ENCODE measurements around the gene NFKB1. TPM values are rescaled to one million over a fixed set of nuclear protein-coding genes. Genes with fewer than 3 reads are reported as not detected.
A peak's percentile ranks its signal among the peaks of the same experiment; 100 is the strongest.

Gene NFKB1, protein sequence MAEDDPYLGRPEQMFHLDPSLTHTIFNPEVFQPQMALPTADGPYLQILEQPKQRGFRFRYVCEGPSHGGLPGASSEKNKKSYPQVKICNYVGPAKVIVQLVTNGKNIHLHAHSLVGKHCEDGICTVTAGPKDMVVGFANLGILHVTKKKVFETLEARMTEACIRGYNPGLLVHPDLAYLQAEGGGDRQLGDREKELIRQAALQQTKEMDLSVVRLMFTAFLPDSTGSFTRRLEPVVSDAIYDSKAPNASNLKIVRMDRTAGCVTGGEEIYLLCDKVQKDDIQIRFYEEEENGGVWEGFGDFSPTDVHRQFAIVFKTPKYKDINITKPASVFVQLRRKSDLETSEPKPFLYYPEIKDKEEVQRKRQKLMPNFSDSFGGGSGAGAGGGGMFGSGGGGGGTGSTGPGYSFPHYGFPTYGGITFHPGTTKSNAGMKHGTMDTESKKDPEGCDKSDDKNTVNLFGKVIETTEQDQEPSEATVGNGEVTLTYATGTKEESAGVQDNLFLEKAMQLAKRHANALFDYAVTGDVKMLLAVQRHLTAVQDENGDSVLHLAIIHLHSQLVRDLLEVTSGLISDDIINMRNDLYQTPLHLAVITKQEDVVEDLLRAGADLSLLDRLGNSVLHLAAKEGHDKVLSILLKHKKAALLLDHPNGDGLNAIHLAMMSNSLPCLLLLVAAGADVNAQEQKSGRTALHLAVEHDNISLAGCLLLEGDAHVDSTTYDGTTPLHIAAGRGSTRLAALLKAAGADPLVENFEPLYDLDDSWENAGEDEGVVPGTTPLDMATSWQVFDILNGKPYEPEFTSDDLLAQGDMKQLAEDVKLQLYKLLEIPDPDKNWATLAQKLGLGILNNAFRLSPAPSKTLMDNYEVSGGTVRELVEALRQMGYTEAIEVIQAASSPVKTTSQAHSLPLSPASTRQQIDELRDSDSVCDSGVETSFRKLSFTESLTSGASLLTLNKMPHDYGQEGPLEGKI
- 10 to 100 TPM; 32.9 to 56.0 (median 40.9) TPM for total RNA-seq

DNA sequence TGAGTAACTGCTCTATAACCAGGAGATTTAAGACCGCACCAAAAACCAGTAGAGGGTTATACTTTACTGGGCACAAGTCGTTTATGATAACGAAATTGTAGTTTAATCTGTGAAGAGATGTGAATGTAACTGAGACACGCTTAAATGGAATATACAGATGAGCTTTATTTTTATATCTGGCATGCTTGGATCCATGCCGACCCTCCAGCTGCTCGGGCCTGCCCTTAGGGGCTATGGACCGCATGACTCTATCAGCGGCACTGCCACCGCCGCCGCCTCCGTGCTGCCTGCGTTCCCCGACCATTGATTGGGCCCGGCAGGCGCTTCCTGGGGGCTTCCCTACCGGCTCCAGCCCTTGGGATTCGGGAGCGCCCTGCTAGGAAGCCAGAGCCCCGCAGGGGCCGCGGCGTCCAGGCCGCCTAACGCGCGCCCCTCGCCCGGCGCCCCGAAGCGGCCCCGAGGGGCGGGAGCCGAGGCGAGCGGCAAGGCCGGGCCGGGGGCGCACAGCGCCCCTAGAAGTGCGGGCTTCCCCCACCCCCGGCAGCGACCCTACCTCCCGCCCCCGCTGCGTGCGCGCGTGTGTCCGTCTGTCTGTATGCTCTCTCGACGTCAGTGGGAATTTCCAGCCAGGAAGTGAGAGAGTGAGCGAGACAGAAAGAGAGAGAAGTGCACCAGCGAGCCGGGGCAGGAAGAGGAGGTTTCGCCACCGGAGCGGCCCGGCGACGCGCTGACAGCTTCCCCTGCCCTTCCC, at the start of gene NFKB1:
NFKB1 (plus strand) TSS at position 664 of the 751 bp plus-strand sequence. CDS start 24,160 bp downstream, outside the sequence.
- no peaks in the 10 kb centered on the region for H3K9me3 ChIP-seq
- H3K27ac ChIP-seq = peak within 1 kb of the TSS; percentile 100
- peak; percentile 80 to 86 for DNase-seq (ENCODE audit: low spot score in 2 of 2)
- H3K27me3 ChIP-seq = no peaks in the 10 kb centered on the region
- H3K4me3 ChIP-seq = peak within 1 kb of the TSS; percentile 72
- 1% methylated on average over 13 of the region's 63 CpGs for WGBS
- H3K4me1 ChIP-seq = peaks cover 53% of the 10 kb centered on the region
- TF ChIP-seq EP300 (IDR thresholded peaks at IDR 0.05) = no peak
- TF ChIP-seq POLR2AphosphoS5 (IDR thresholded peaks at IDR 0.05) = peak in 1 of 3 donors; percentile 44
- peak in 1 of 2 donors; percentile 48 for TF ChIP-seq POLR2A (IDR thresholded peaks at IDR 0.05)
- TF ChIP-seq CTCF (IDR thresholded peaks at IDR 0.05) = no peak
- H3K36me3 ChIP-seq = no peaks in the 10 kb centered on the region

DNA sequence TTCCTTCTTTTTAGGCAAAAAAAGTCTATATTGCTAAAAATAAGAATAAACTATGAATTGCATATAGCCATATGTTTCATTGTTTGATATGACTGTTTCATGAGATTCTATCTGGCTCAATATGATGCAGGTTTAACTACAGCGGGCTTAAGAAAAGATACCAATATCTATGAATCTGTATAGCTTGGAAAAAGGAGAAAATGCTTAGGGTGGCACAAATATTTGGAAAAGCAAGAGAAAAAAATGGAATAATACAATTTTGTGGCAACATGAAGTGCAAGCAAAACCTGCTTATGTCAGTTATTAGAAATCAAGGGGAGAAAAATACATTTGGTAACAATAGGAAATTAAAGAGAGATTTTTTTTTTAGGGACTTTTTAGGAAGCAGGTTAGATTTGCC, 48.3 kb upstream of the NFKB1 start:
- DNase-seq (ENCODE audit: low spot score in 2 of 2) = no peak
- WGBS = 47% methylated on average over 1 of the region's 1 CpG
- Histone ChIP-seq H3K4me3 (no peak overlapping the region), H3K27me3 (no peaks in the 10 kb centered on the region), H3K4me1 (peaks cover 6% of the 10 kb centered on the region), H3K36me3 (no peaks in the 10 kb centered on the region), H3K9me3 (no peaks in the 10 kb centered on the region), H3K27ac (no peak overlapping the region)
- no peak for TF ChIP-seq EP300 (IDR thresholded peaks at IDR 0.05)
- TF ChIP-seq POLR2AphosphoS5 (IDR thresholded peaks at IDR 0.05) = no peak
- TF ChIP-seq CTCF (IDR thresholded peaks at IDR 0.05) = no peak
- TF ChIP-seq POLR2A (IDR thresholded peaks at IDR 0.05) = no peak

DNA sequence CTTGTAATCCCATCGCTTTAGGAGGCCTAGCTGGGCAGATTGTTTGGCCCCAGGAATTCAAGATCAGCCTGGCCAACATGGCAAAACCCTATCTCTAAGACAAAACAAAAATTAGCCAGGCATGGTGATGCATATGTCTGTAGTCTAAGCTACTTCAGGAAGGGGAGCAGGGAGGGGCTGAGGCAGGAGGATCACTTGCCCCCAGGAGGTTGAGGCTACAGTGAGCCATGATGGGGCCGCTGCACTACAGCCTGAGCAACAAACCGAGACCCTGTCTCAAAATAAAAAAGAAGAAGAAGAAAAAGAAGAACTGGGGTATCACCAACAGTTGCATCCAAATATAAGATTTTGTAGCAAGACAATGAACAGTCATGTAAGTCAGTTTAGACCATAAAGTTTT, 47.3 kb upstream of the NFKB1 start:
- DNase-seq (ENCODE audit: low spot score in 2 of 2) = no peak
- no peak overlapping the region for H3K4me3 ChIP-seq
- peaks cover 6% of the 10 kb centered on the region for H3K4me1 ChIP-seq
- no peaks in the 10 kb centered on the region for H3K9me3 ChIP-seq
- H3K27me3 ChIP-seq = no peaks in the 10 kb centered on the region
- TF ChIP-seq POLR2AphosphoS5 (IDR thresholded peaks at IDR 0.05) = no peak
- no peak for TF ChIP-seq CTCF (IDR thresholded peaks at IDR 0.05)
- no peak for TF ChIP-seq EP300 (IDR thresholded peaks at IDR 0.05)
- no peak for TF ChIP-seq POLR2A (IDR thresholded peaks at IDR 0.05)
- H3K36me3 ChIP-seq = no peaks in the 10 kb centered on the region
- no peak overlapping the region for H3K27ac ChIP-seq
- 88% methylated on average over 3 of the region's 3 CpGs for WGBS

DNA sequence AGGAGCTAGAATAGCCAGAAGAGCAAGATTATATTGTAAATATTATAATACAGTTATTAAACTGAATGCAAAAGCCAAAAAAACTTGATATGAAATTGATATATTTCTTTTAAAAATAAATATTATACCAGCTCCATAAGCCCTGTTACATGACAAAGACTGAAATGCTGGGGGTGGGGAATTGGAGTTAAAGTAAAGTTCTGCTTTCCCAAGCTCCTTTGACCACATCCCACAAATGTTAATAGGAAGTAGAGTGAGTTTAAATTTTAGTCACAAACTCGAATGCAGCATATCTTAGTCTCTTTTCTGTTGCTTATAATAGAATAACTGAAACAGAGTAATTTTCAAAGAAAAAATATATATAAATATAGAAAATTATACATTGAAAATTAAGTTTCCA, 46.9 kb upstream of the NFKB1 start:
- Histone ChIP-seq H3K4me3 (no peak overlapping the region), H3K9me3 (no peaks in the 10 kb centered on the region), H3K27ac (no peak overlapping the region), H3K36me3 (no peaks in the 10 kb centered on the region), H3K27me3 (no peaks in the 10 kb centered on the region), H3K4me1 (peaks cover 6% of the 10 kb centered on the region)
- WGBS = 34% methylated on average over 1 of the region's 1 CpG
- no peak for DNase-seq (ENCODE audit: low spot score in 2 of 2)
- TF ChIP-seq EP300 (IDR thresholded peaks at IDR 0.05) (no peak), POLR2AphosphoS5 (IDR thresholded peaks at IDR 0.05) (no peak), POLR2A (IDR thresholded peaks at IDR 0.05) (no peak), CTCF (IDR thresholded peaks at IDR 0.05) (no peak)
